ENCODE measurements around the gene NRIP3. TPM values are rescaled to one million over a fixed set of nuclear protein-coding genes. Genes with fewer than 3 reads are reported as not detected.
"Not testable (repeated sequence)": the region's sequence is repeated elsewhere in the genome, so short reads cannot be mapped to it uniquely, and the experiment has no call there.

NRIP3 gene
- total and polyA plus RNA-seq, 3 donors from 2014 or later: 29.4 to 108 (median 55.1) TPM

GRCh38 chr11:8980485-8980884 lies 23.3 kb downstream of the NRIP3 start:
- DNase-seq: no peak
- Histone ChIP-seq H3K27me3 (no peaks in the 10 kb centered on the region), H3K4me1 (no peaks in the 10 kb centered on the region), H3K4me3 (no peak overlapping the region), H3K36me3 (ENCODE audit: low read depth, missing control alignments) (no peaks in the 10 kb centered on the region), H3K9me3 (no peaks in the 10 kb centered on the region), H3K27ac (no peak overlapping the region)
- WGBS, 2 donors: 79 to 87% methylated on average over 3 of the region's 3 CpGs
- intact Hi-C loops (cut with DNase I; ENCODE audit: low total_unique reads): no loop called here
- no peak for TF ChIP-seq POLR2A (IDR thresholded peaks at IDR 0.05)
- TF ChIP-seq CTCF (IDR thresholded peaks at IDR 0.05): no peak

GRCh38 chr11:8979365-8979764 lies 24.4 kb downstream of the NRIP3 start:
- H3K27ac ChIP-seq; H3K4me1 ChIP-seq; H3K4me3 ChIP-seq; intact Hi-C loops (cut with DNase I; ENCODE audit: low total_unique reads); H3K27me3 ChIP-seq; DNase-seq; H3K9me3 ChIP-seq; H3K36me3 ChIP-seq (ENCODE audit: low read depth, missing control alignments): not testable (repeated sequence)
- 83 to 91% methylated on average over 5 of the region's 7 CpGs for WGBS, 2 donors

- WGBS, 2 donors: 76 to 78% methylated on average over 3 of the region's 3 CpGs
- no peaks in the 10 kb centered on the region for H3K36me3 ChIP-seq (ENCODE audit: low read depth, missing control alignments)
- H3K4me3 ChIP-seq: no peak overlapping the region
- intact Hi-C loops (cut with DNase I; ENCODE audit: low total_unique reads): no loop called here
- H3K9me3 ChIP-seq: no peaks in the 10 kb centered on the region
- no peak overlapping the region for H3K27ac ChIP-seq
- no peaks in the 10 kb centered on the region for H3K27me3 ChIP-seq
- DNase-seq: no peak
- TF ChIP-seq CTCF (IDR thresholded peaks at IDR 0.05): no peak
- no peaks in the 10 kb centered on the region for H3K4me1 ChIP-seq
These were observed 30.7 kb downstream of the NRIP3 start for GRCh38 chr11:8973121-8973520.

- intact Hi-C loops (cut with DNase I; ENCODE audit: low total_unique reads): no loop called here
- no peak overlapping the region for H3K27ac ChIP-seq
- no peaks in the 10 kb centered on the region for H3K4me1 ChIP-seq
- no peaks in the 10 kb centered on the region for H3K27me3 ChIP-seq
- H3K4me3 ChIP-seq: no peak overlapping the region
- 71 to 73% methylated on average over 1 of the region's 1 CpG for WGBS, 2 donors
- no peak for TF ChIP-seq CTCF (IDR thresholded peaks at IDR 0.05)
- no peak for TF ChIP-seq POLR2A (IDR thresholded peaks at IDR 0.05)
- H3K9me3 ChIP-seq: no peaks in the 10 kb centered on the region
- no peak for DNase-seq
- H3K36me3 ChIP-seq (ENCODE audit: low read depth, missing control alignments): no peaks in the 10 kb centered on the region
These were observed 31.9 kb downstream of the NRIP3 start for GRCh38 chr11:8971924-8972316.

- Histone ChIP-seq H3K4me1 (no peaks in the 10 kb centered on the region), H3K27me3 (no peaks in the 10 kb centered on the region), H3K9me3 (no peaks in the 10 kb centered on the region), H3K4me3 (no peak overlapping the region), H3K36me3 (ENCODE audit: low read depth, missing control alignments) (no peaks in the 10 kb centered on the region), H3K27ac (no peak overlapping the region)
- TF ChIP-seq POLR2A (IDR thresholded peaks at IDR 0.05) (no peak), CTCF (IDR thresholded peaks at IDR 0.05) (no peak)
- intact Hi-C loops (cut with DNase I; ENCODE audit: low total_unique reads): no loop called here
- DNase-seq: no peak
- 85 to 87% methylated on average over 2 of the region's 2 CpGs for WGBS, 2 donors
These were observed 32.4 kb downstream of the NRIP3 start for GRCh38 chr11:8971196-8971923.
